SH-SY5Y (cell line): ENCODE measurements around the gene NSUN2.

Experiments
- GATA2 ChIP-seq: IDR thresholded peaks from 2 replicates; pipeline ENCODE4 v1.6.1; 2011; ENCODE audit warnings: mild to moderate bottlenecking, low read depth, low read length
- GATA3 ChIP-seq: IDR thresholded peaks from 2 replicates; pipeline ENCODE4 v1.6.1; 2011; ENCODE audit warnings: low read depth, mild to moderate bottlenecking, low read length, moderate library complexity

DNA sequence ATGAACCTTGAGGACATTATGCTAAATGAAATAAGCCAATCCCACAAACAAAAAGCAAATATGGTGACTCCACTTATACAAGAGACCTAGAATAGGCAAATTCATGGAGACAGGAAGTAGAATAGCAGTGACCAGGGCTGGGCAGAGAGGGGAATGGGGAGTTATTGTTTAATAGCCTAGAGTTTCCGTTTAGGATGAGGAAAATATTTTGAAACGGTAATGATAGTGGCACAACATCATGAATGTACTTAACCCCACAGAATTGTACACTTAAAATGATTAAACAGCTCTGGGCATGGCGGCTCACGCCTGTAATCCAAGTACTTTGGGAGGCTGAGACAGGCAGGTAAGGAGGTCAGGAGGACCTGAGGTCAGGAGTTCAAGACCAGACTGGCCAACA is 65.8 kb downstream of the NSUN2 start:
- TF ChIP-seq GATA2 (no peak), GATA3 (no peak)
